Astrocyte of the spinal cord (primary cell): ENCODE results near the gene EED.
A peak's percentile ranks its signal among the peaks of the same experiment; 100 is the strongest.

ENCODE experiments used
- DNase-seq: peaks from one replicate; pipeline ENCODE4 v3.0.0; 2011; ENCODE audit warnings: low read depth, low spot score
- H3K4me3 ChIP-seq: 2 replicates; pipeline ENCODE4 v1.5.1; 2011; ENCODE audit warnings: low read depth, mild to moderate bottlenecking, low read length, moderate library complexity
- CTCF ChIP-seq: IDR thresholded peaks from 2 replicates; pipeline ENCODE4 v1.5.1; 2012; ENCODE audit warnings: low read depth, mild to moderate bottlenecking, low read length, inconsistent platforms
- in situ Hi-C: cut with HindIII; loops from 2 replicates; pipeline ENCODE4 v1.10.0; 2017; ENCODE audit warnings: low sequenced_read_pairs

The EED gene

GRCh38 chr11:86244522-86245368 lies at the start of gene EED:
EED (plus strand) TSS chr11:86244753; CDS start chr11:86245230, 477 bp downstream.
- peak within 1 kb of the TSS; percentile 92 for H3K4me3 ChIP-seq
- in situ Hi-C loops = no loop called here

GRCh38 chr11:86194998-86195397 lies 49.6 kb upstream of the EED start:
- in situ Hi-C loops = no loop called here
- no peak for TF ChIP-seq CTCF
- no peak for DNase-seq
- H3K4me3 ChIP-seq = no peak overlapping the region

More at GRCh38 chr11:86244522-86245368, at the start of gene EED:
- DNase-seq = peak; percentile 97
- TF ChIP-seq CTCF = no peak

- DNase-seq = no peak
- in situ Hi-C loops = no loop called here
- H3K4me3 ChIP-seq = no peak overlapping the region
- no peak for TF ChIP-seq CTCF
These were observed 48.4 kb upstream of the EED start for GRCh38 chr11:86196085-86196696.

- DNase-seq = no peak
- no peak for TF ChIP-seq CTCF
- H3K4me3 ChIP-seq = no peak overlapping the region
- in situ Hi-C loops = no loop called here
These were observed 47.6 kb upstream of the EED start for GRCh38 chr11:86196913-86197312.

DNA sequence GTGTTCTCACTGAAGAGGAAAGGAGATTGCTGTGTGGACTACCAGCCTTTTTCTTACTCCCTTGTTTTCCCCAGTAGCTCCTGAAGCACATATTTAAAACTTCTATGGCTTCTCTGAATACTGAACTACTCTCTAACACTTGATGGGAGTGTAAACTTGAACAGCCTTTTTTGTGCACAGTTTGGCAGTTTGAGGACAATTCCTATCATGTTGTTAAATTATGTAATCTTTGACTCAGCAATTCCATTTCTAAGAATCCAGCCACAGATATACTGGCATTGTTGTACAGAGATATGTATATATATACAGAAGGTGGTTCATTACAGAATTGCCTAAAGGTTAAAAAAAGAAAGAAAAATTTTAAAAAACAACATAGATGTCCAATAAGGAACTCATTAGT lies 47.1 kb upstream of the EED start:
- TF ChIP-seq CTCF = no peak
- no peak overlapping the region for H3K4me3 ChIP-seq
- in situ Hi-C loops = no loop called here
- no peak for DNase-seq

DNA sequence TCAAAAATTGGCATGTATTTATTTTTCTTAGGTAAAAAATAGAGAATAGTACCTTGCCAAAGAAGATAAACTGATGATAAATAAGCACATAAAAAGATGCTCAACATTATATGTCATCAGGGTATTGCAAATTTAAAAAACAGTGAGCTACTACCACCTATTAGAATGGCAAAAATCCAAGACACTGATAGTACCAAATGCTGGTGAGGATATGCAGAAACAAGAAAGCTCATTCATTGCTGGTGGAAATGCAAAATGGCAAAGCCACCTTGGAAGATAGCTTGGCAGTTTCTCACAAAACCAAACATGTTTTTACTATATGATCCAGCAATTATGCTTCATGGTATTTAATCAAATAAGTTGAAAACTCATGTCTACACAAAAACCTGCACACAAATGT lies 46.4 kb upstream of the EED start:
- H3K4me3 ChIP-seq = no peak overlapping the region
- TF ChIP-seq CTCF = no peak
- in situ Hi-C loops = no loop called here
- no peak for DNase-seq
